T-helper 2 cell treated with Interferon-gamma antibody and Interleukin-4, amounts not matched to agents 5 μg/mL and 100 μg/mL, for 36 hours (primary cell): Measurements from ENCODE around the gene SDC3.
A peak's percentile ranks its signal among the peaks of the same experiment; 100 is the strongest.

Experiments
- DNase-seq: peaks from one replicate; pipeline ENCODE4 v3.0.0; 2021; ENCODE audit warnings: low spot score
- H3K27ac Mint-ChIP-seq: one replicate; pipeline ENCODE4 v1.8.0; 2021; ENCODE audit warnings: mild to moderate bottlenecking, mixed read lengths
- H3K27me3 Mint-ChIP-seq: one replicate; pipeline ENCODE4 v1.8.0; 2021; ENCODE audit warnings: low read depth, mixed read lengths
- H3K36me3 Mint-ChIP-seq: one replicate; pipeline ENCODE4 v1.8.0; 2021; ENCODE audit warnings: low read depth, mixed read lengths
- H3K4me1 Mint-ChIP-seq: one replicate; pipeline ENCODE4 v1.8.0; 2021; ENCODE audit warnings: low read depth, mixed read lengths
- H3K4me3 Mint-ChIP-seq: one replicate; pipeline ENCODE4 v1.8.0; 2022; ENCODE audit warnings: mild to moderate bottlenecking, moderate library complexity, mixed read lengths
- H3K9me3 Mint-ChIP-seq: one replicate; pipeline ENCODE4 v1.8.0; 2021; ENCODE audit warnings: mixed read lengths

SDC3 gene

DNA sequence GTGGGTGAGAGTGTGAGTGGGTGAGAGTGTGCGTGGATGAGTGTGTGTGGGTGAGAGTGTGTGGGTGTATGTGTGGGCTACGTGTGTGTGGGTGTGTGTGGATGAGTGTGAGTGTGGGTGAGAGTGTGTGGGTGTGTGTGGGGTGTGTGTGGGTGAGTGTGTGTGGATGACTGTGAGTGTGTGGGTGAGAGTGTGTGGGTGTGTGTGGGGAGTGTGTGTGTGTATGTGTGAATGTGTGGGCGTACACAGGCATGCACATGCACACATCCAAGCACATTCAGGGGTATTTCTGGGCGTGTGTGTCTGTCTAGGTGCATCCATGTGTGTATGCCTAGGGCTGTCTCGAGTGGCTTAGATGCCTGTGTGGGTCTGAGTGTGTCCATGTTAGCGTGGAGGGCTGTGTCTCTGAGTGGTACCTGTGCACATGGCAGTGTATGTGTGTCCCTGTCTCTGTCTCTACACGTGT lies 14.0 kb downstream of the SDC3 start:
- Mint-ChIP-seq H3K36me3 (no peaks in the 10 kb centered on the region), H3K4me1 (no peaks in the 10 kb centered on the region), H3K4me3 (no peak overlapping the region), H3K27me3 (peaks cover 4% of the 10 kb centered on the region), H3K27ac (peak overlapping the region; percentile 26), H3K9me3 (no peaks in the 10 kb centered on the region)
- DNase-seq = no peak

DNA sequence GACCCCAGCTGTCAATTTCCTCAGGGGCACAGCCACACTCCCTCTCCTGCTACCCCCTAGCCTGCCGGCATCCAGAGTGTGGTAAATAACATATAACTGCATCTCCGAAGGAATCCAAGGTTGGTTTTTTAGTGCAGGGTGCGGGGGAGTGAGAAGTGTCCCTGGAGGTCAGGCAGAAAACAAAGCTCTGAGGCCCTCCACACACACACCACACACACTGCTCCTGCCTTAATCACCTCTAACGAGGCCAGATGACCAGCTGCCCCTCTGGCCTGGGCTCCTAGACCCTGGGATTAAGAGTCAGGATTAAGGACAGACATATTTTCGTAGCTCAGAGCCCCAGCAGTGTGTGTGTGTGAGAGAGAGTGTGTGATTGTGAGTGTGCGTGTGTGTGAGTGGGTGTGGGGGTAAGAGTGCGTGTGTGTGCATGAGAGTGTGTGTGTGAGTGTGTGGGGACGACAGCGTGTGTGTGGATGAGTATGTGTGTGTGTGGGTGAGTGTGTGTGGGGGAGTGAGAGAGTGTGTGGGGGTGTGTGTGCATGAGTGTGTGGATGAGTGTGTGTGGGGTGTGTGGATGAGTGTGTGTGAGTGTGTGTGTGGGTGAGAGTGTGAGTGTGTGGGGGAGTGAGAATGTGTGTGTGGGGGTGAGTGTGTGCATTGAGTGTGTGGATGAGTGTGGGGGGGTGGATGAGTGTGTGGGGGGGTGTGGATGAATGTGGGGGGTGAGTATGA lies 14.6 kb downstream of the SDC3 start:
- Mint-ChIP-seq H3K9me3 (no peaks in the 10 kb centered on the region), H3K27me3 (peaks cover 8% of the 10 kb centered on the region), H3K4me1 (no peaks in the 10 kb centered on the region), H3K36me3 (no peaks in the 10 kb centered on the region), H3K27ac (peak overlapping the region; percentile 26), H3K4me3 (no peak overlapping the region)
- no peak for DNase-seq

DNA sequence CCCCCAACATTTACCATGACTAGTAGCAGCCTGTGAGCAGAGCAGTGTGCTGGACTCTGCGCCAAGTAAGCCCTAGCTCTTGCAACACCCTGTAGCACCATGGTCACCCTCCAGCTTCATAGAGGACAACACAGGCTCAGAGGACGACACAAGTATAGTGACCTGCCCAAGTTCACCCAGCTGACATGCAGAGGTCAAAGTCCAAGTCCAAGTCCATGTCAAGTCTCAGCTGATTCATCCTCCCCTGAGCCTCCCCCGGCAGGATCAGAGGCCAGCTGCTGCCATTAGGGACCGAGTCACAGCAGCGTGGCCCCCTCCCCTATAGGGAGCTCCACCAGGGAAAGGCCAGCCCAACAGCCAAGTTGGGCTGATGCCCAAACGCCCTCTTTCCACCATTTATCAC lies 15.9 kb downstream of the SDC3 start:
- Mint-ChIP-seq H3K36me3 (no peaks in the 10 kb centered on the region), H3K27ac (no peak overlapping the region), H3K4me1 (no peaks in the 10 kb centered on the region), H3K4me3 (no peak overlapping the region), H3K9me3 (no peaks in the 10 kb centered on the region), H3K27me3 (peaks cover 8% of the 10 kb centered on the region)
- DNase-seq = no peak

DNA sequence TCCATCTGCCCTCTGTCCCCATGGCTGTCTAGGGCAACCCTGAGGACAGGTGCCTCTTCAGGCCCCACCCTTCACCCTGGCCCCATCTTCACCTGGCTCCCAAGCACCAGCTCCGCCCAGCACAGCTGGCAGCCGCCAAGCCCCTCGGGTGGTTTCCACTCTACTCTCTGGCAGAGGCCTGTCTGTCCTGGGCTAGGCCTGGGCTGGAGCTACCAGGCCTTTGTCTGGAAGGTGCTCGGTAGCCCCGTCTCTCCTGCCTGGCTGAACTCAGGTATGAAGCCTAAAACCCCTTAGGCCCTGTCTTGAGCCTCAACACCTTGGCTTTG lies 17.4 kb downstream of the SDC3 start:
- H3K27ac Mint-ChIP-seq = no peak overlapping the region
- no peak for DNase-seq
- no peaks in the 10 kb centered on the region for H3K9me3 Mint-ChIP-seq
- H3K36me3 Mint-ChIP-seq = no peaks in the 10 kb centered on the region
- no peaks in the 10 kb centered on the region for H3K4me1 Mint-ChIP-seq
- no peak overlapping the region for H3K4me3 Mint-ChIP-seq
- H3K27me3 Mint-ChIP-seq = peaks cover 6% of the 10 kb centered on the region

DNA sequence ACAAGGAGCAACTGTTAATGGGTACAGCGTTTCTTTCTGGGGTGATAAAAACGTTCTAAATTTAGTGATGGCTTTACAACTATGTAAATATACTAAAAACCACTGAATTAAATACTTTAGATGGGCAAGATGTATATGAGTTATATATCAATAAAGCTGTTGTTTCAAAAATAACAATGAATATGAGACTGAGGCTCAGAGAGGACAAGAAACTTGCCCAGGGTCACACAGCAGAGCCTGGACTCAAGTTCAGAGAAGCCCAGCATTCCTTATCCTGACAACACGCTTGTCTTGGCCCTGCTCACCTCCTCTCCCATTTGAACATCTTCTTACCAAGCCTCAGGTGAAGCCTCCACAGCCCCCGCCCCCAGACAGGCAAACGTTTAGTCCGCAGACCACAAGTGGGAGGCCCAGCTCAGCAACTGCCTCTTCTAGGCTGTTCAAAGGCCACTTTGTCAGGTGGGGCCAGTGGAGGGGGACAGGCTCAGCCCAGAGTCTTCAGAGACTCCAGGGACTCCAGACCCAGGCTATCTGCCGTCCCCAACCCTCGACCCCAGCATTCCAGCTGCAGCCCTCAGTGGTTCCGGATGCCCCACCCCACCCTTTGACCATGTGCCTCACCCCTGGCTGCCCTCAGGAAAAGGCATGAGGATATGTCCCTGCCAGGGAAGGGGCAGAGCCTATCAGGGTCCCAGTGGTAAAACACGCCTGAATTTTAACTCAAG lies 17.9 kb downstream of the SDC3 start:
- Mint-ChIP-seq H3K4me1 (no peaks in the 10 kb centered on the region), H3K9me3 (no peaks in the 10 kb centered on the region), H3K27ac (no peak overlapping the region), H3K27me3 (peaks cover 7% of the 10 kb centered on the region), H3K4me3 (no peak overlapping the region), H3K36me3 (no peaks in the 10 kb centered on the region)
- no peak for DNase-seq

DNA sequence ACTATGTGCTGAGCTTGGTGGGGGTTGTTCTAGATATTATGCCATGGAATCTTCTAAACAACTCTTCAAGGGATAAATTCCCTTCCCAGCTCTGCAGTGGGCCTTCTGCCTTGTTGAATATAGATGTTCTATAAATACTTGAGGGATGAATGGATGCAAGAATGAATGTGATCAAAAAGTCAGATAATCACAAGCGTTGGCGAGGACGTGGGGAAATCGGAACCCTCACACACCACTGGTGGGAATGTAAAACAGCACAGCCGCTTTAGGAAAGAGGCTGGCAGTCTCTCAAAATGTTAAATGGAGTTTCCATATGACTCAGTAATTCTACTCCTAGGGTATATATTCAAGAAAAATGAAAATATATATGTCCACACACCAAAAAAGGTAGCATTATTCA lies 19.0 kb downstream of the SDC3 start:
- Mint-ChIP-seq H3K27ac (no peak overlapping the region), H3K27me3 (peaks cover 9% of the 10 kb centered on the region), H3K4me3 (no peak overlapping the region), H3K36me3 (no peaks in the 10 kb centered on the region), H3K9me3 (no peaks in the 10 kb centered on the region), H3K4me1 (no peaks in the 10 kb centered on the region)
- DNase-seq = no peak

DNA sequence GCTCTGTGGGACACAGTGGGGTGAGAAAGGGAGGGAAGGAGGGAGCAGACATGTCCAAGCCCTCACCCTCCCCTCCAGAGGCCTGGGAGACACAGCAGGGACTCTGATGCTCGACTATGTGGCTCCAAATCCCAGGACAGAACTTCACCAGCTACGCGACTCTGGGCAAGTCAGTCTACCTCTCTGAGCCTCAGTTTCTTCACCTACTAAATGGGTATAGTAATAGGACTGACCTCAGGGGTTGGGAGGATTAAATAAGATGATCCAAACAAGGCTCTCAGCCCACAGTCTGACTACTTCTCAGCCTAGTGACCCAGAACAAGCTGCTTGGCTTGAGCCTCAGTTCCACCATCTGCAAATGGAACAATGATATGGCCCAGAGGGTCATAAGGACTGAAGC lies 19.6 kb downstream of the SDC3 start:
- DNase-seq = no peak
- Mint-ChIP-seq H3K9me3 (no peaks in the 10 kb centered on the region), H3K4me1 (no peaks in the 10 kb centered on the region)

DNA sequence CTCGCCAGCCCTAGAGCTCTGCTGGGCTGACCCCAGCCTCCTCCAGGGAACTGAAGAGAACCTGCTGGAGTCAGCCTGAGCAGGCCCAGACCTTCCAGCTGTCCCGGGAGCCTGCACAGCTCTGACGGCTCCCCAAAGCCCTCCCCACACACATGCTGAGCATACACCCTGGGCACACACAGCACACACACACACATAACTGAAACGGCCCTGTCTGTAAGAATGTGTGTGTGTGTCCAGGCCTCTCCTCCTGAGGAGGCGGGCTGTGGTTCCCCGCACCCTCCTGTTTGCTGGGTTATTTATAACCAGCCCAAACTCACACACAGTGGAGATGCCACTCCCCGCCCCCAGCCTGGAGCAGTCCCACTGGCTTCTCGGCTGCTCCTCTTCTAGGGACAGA lies 20.2 kb downstream of the SDC3 start:
- no peak overlapping the region for H3K27ac Mint-ChIP-seq
- DNase-seq = no peak
- peaks cover 9% of the 10 kb centered on the region for H3K27me3 Mint-ChIP-seq

More for the DNA sequence above, 19.6 kb downstream of the SDC3 start:
- Mint-ChIP-seq H3K4me3 (no peak overlapping the region), H3K27ac (no peak overlapping the region), H3K27me3 (peaks cover 9% of the 10 kb centered on the region), H3K36me3 (no peaks in the 10 kb centered on the region)

DNA sequence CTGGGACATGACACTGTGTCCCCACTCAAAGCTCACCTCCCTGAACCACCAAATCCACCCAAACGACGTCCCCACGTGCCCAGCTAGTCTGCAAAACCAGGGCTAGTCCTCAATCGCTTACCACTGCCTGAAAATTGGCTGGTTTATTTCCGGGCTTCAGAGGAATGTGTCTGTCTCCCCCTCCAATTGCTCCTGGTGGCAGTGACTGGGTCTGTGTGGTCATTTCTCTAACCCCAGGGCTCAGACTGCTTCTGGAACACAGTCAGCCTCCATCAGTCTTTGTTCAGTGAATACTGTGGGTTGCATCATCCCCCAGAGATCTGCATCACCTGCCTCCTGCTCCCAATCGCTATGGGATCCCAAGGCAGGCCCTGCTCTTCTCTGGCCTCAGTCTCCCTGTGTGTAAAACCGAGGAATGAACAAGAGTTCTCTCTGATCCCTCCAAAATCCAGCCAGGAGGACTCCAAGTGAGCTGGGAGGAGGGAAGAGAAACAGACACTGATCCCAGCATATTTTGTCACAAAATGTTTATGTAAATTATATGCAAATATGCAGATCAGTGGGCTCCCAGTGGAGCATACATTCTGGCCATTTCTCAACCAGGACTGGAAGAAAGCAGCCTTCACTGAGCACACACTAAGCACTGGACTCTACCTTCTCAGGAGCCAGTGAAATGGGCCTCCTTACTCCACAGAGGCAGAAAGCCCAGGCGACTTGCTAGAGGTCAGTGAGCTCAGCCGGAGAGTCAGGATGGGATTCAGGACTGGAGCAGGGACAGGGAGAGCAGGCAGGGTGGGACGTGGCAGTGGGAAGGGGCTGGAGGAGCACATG lies 20.9 kb downstream of the SDC3 start:
- Mint-ChIP-seq H3K9me3 (no peaks in the 10 kb centered on the region), H3K4me1 (no peaks in the 10 kb centered on the region), H3K27ac (no peak overlapping the region), H3K4me3 (no peak overlapping the region), H3K36me3 (no peaks in the 10 kb centered on the region), H3K27me3 (peaks cover 9% of the 10 kb centered on the region)
- no peak for DNase-seq

More for the DNA sequence above, 20.2 kb downstream of the SDC3 start:
- H3K4me3 Mint-ChIP-seq = no peak overlapping the region
- H3K9me3 Mint-ChIP-seq = no peaks in the 10 kb centered on the region
- H3K36me3 Mint-ChIP-seq = no peaks in the 10 kb centered on the region
- H3K4me1 Mint-ChIP-seq = no peaks in the 10 kb centered on the region

DNA sequence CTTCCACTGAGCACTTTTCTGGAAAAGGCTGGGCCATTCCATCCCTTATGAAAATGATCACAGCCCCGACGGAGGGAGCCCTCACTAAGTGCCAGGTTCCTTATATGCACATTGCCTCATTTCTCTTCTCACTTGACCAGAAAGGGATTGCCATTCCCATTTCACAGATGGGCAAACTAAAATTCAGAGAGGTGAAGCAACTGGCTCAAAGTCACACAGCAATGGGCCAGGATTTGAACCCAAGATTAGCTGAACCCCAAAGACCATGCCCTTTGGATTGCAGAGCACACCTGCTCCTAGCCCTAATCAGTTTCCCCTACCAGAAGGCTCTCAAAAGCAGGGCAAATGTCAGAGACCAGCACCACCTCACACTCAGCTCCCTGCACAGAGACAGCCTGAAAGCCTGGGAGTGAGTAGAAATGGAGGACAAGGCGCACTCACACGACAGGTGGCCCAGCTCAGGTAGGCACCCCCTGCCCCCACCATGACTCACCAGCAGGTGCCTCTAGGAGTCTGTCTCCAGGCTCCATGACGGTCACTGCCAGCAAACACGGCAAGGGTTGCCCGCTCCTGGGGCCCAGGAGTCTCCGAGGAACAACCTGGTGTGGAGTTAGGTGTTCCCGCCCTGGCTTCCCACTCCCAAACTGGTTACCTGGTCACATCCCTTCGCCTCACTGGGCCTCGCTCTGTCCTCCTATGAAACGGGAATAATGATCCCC lies 21.7 kb downstream of the SDC3 start:
- no peak overlapping the region for H3K4me3 Mint-ChIP-seq
- DNase-seq = no peak
- no peaks in the 10 kb centered on the region for H3K4me1 Mint-ChIP-seq
- H3K27ac Mint-ChIP-seq = no peak overlapping the region
- no peaks in the 10 kb centered on the region for H3K9me3 Mint-ChIP-seq
- H3K27me3 Mint-ChIP-seq = peaks cover 13% of the 10 kb centered on the region
- no peaks in the 10 kb centered on the region for H3K36me3 Mint-ChIP-seq

DNA sequence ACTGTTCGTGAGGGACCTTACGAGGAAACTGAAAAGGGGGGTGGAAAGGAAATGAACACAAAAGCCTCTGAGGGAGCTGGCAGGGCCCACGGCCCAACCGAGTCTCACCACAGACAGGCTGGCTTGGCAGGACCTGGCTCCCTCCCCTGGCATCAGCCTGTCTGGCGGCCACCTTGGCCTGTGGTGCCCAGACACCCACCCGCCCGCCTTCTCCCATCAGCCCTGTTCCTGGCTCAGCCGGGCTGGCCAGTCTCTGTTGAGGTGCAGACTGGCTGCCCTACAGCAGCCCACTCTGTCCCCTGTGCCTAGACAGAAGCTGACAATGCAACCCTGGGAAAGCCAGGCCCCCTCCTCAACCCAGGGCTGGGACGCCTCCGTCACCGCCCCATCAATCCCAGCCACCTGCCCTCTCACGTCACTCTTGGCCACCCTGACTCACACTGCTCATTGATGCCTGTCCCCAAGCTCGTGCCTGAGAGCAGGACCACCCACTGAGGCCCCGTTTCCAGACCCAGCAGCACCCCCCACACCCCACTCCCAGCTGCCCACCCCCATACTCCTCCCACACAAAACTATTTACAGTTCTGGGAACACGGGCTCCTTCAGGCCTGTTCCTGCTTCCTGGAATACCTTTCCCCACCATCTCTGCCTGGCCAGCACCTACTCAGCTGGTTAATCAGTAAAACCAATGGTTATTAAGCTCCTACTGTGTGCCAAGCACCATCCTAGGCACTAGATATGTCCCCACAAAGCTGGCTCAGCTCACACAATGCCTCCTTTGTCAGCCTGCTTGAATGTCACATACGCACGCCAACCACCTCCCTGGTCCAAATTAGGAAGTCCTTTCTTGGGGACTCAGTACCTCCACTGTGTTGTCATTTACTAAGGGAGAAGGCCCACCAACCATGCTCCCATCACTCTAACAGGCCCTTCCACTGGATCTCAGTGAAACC lies 22.7 kb downstream of the SDC3 start:
- Mint-ChIP-seq H3K4me1 (peaks cover 2% of the 10 kb centered on the region), H3K9me3 (no peaks in the 10 kb centered on the region), H3K27ac (no peak overlapping the region), H3K4me3 (no peak overlapping the region), H3K27me3 (peaks cover 17% of the 10 kb centered on the region), H3K36me3 (no peaks in the 10 kb centered on the region)
- no peak for DNase-seq

DNA sequence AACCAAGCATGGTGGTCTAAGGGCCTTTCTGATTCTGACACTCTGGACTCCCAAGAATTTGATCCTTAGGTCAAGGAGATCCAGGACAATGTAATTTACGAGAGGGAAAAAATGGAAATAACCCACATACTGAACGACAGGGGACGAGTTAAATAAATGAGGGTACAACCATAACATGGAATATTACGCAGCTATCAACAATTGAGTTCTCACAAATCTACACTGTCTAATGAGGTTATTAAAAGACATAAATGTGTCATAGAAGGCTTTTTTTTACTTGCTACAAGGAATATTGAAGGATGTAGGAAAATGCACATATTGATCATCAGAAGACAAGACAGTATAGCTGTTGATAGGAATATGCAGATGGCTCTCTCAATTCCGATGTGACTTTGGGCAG lies 23.8 kb downstream of the SDC3 start:
- Mint-ChIP-seq H3K36me3 (no peaks in the 10 kb centered on the region), H3K9me3 (no peaks in the 10 kb centered on the region), H3K4me1 (peaks cover 2% of the 10 kb centered on the region), H3K4me3 (no peak overlapping the region), H3K27ac (no peak overlapping the region), H3K27me3 (peaks cover 17% of the 10 kb centered on the region)
- DNase-seq = no peak
